ENCODE data around the gene SBF1.

DNA sequence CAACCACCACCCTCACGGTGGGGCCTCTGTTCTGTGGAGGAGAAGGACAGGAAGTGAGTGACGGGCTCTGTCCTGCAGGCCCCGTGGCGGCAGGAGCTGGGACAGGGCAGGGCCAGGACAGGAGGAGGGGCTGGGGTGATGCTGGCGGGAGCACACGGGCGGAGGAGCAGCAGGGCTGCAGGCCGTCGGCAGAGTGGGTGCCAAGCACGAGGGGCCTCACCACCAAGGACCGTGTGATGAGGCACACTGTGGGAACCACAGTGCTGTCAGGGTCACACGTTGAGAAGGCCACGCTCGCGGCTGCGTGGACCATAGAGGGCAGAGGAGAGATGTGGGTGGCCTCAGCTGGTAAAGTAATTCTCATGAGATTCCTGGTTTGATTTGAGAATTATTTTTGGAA, 42.1 kb upstream of the SBF1 start:
- no peak for TF ChIP-seq YY1 (IDR thresholded peaks at IDR 0.05; ENCODE audit: insufficient read depth, insufficient read length)
- no peak for TF ChIP-seq ZNF274 (IDR thresholded peaks at IDR 0.05; ENCODE audit: low read depth, low read length)
